KOPT-K1 (cell line): ENCODE measurements around the gene PBX3.
"Not testable (repeated sequence)": the region's sequence is repeated elsewhere in the genome, so short reads cannot be mapped to it uniquely, and the experiment has no call there.

Source experiments
- H3K27ac ChIP-seq: fragments of 200-600 bp; sonication (generic); 2 replicates; pipeline ENCODE4 v1.5.1; 2016; ENCODE audit warnings: antibody characterized with exemption, mild to moderate bottlenecking, low read depth, low read length; ENCODE audit not compliant: poor library complexity, severe bottlenecking
- H3K36me3 ChIP-seq: fragments of 200-600 bp; sonication (generic); 2 replicates; pipeline ENCODE4 v1.5.1; 2017; ENCODE audit warnings: antibody characterized with exemption, mild to moderate bottlenecking, low read length, moderate library complexity; ENCODE audit not compliant: insufficient read depth
- H3K9me3 ChIP-seq: fragments of 200-600 bp; sonication (generic); 2 replicates; pipeline ENCODE4 v1.5.1; 2017; ENCODE audit warnings: antibody characterized with exemption, low read length, mild to moderate bottlenecking; ENCODE audit not compliant: insufficient read depth, poor library complexity, severe bottlenecking

PBX3 gene

GRCh38 chr9:125758986-125759763 lies 12.0 kb downstream of the PBX3 start:
- Histone ChIP-seq H3K27ac (no peak overlapping the region), H3K36me3 (peaks cover 10% of the 10 kb centered on the region), H3K9me3 (no peaks in the 10 kb centered on the region)

GRCh38 chr9:125759764-125760129 lies 12.6 kb downstream of the PBX3 start:
- peaks cover 8% of the 10 kb centered on the region; the same call in 1 of the 2 replicates for H3K36me3 ChIP-seq
- no peaks in the 10 kb centered on the region for H3K9me3 ChIP-seq
- H3K27ac ChIP-seq = no peak overlapping the region

- Histone ChIP-seq H3K36me3 (peaks cover 8% of the 10 kb centered on the region; the same call in 1 of the 2 replicates), H3K27ac (no peak overlapping the region), H3K9me3 (no peaks in the 10 kb centered on the region)
Measured at GRCh38 chr9:125760537-125760936, 13.4 kb downstream of the PBX3 start.

DNA sequence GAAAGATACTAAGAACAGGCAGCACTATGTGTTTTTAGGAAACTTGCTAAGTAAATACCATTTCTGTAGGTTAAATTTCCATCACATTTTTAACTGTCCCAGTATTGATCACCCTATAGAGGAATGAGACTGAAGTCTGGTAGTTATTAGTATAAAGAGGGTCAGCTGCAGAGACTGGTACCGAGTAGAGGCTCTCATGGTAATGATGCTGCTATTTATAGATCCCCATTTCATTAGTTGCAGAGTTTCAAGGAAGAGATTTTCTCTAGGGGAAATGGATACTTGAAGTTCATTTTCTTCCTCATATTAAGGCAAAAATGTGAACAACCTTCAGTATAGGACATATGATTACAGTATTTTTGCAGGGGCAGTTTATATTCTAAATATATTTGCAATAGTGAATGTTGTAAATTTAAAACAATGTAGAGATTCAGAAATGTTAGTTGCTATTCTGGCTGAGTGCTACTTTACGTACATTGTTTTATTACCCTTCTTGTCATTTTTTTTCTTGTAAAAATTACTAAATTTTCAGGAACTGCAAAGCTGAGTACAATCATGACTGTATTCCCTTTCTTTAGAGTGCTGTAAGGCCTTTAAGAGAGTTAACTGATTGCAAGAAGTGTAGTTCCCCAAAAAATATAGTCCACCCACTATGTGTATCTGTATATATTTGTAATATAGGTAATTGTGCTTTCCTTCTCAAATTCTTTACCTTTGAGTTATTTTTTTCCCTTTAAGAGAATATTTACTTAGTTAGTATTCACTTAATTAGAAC lies 14.7 kb downstream of the PBX3 start:
- H3K36me3 ChIP-seq = peaks cover under 1% of the 10 kb centered on the region; the same call in 1 of the 2 replicates

DNA sequence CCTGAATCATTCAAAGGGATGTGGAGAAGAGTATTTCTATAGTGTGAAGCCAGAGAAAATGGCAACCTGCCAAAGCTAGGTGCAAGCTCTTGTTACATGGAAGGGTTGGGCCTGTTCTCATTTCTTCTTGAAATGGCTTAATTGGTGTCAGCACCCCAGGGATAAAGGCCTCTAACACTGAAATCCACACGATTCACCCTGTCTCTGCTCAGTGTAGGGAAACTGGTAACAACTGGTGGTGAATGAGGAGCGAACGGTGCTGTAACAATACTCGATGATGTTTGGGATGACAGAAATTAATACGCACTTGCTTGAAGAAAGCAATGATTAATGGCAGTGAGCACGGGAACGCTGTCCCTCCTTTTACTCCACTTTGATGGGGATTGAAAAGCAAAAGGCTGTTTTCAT lies 16.2 kb downstream of the PBX3 start:
- Histone ChIP-seq H3K27ac (no peak overlapping the region), H3K36me3 (no peaks in the 10 kb centered on the region), H3K9me3 (no peaks in the 10 kb centered on the region)

More for the DNA sequence above, 14.7 kb downstream of the PBX3 start:
- Histone ChIP-seq H3K27ac (no peak overlapping the region), H3K9me3 (no peaks in the 10 kb centered on the region)

GRCh38 chr9:125764198-125764597 lies 17.0 kb downstream of the PBX3 start:
- Histone ChIP-seq H3K27ac (no peak overlapping the region), H3K9me3 (no peaks in the 10 kb centered on the region), H3K36me3 (no peaks in the 10 kb centered on the region)

DNA sequence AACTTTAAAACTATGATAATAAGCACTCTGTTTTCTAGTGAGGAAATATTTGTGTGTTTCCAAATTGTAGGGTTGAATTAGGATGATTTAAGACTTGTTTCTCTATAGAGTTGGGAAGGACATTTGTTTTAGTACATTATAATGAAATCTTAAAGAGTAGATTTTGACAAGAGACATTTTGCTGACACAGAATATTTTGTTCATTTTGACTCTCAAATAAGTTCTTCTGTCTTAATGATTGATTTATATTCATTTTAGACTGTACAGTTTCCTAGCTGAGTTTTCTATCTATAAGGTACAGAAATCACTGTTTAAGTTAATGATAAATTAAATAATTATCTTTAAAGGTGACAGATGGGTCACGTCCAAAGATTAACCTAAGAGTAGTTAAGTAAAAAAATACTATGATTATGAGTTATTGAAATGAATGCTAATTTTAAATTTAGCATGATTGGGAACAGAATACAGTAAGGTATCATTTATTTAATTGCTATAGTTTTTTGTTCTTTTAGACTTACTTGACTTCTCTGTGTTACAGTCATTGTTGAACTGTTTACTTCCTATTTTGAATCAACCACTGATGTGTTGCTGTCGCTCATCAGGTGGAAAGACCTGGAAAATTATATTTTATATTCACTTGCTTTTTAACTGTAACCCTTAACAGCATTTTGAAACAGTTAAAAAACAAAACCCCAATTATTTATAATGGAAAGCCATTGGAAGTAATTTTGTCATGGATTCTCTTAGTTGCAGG lies 19.5 kb downstream of the PBX3 start:
- no peaks in the 10 kb centered on the region for H3K36me3 ChIP-seq
- H3K9me3 ChIP-seq = no peaks in the 10 kb centered on the region

GRCh38 chr9:125767349-125767748 lies 20.2 kb downstream of the PBX3 start:
- H3K27ac ChIP-seq = no peak overlapping the region
- H3K9me3 ChIP-seq = no peaks in the 10 kb centered on the region
- no peaks in the 10 kb centered on the region for H3K36me3 ChIP-seq

More for the DNA sequence above, 19.5 kb downstream of the PBX3 start:
- no peak overlapping the region for H3K27ac ChIP-seq

DNA sequence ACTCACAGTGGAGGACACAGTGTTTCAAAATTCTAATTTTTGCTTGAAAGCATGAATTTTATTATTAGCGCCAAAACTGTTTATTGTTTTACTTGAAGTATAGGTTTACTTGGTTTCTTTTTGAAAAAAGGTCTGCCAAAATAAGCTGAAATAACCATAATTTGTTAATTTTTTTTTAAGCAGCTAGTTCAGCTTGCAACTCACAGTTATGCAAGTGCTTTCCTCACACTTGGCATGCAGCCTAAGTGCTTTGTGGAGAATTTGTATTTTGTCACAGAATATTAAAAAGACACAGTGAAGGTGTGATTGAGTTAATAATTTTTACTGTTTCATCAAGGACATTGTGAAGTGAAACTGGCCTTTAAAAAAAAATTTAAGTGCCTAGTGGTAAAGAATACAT lies 21.6 kb downstream of the PBX3 start:
- H3K9me3 ChIP-seq = no peaks in the 10 kb centered on the region
- no peak overlapping the region for H3K27ac ChIP-seq
- H3K36me3 ChIP-seq = no peaks in the 10 kb centered on the region

DNA sequence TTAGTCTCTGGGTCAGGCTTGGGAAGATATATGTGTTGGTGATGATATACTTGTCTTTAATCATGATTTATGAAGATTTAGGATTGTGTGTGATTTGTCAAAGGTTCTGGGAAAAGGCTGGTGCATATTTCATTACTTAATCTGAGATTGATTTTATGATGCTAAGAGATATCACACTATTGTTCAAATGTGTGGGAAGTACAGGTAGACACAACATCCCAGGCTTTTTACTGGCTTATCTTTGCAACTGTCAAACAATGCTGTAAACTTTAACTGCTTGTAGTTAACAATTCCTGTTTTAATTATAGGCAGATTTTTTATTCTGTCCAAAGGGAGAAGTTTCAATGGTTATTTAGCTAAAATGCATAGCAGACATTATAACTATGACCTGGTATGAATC lies 23.9 kb downstream of the PBX3 start:
- Histone ChIP-seq H3K27ac (no peak overlapping the region), H3K9me3 (peaks cover 5% of the 10 kb centered on the region), H3K36me3 (no peaks in the 10 kb centered on the region)

GRCh38 chr9:125772740-125773139 lies 25.6 kb downstream of the PBX3 start:
- H3K27ac ChIP-seq = no peak overlapping the region
- no peaks in the 10 kb centered on the region for H3K36me3 ChIP-seq
- peaks cover 5% of the 10 kb centered on the region for H3K9me3 ChIP-seq

- Histone ChIP-seq H3K9me3 (peaks cover 5% of the 10 kb centered on the region), H3K27ac (no peak overlapping the region), H3K36me3 (no peaks in the 10 kb centered on the region)
Measured at GRCh38 chr9:125774106-125774505, 26.9 kb downstream of the PBX3 start.

GRCh38 chr9:125776789-125777188 lies 29.6 kb downstream of the PBX3 start:
- peaks cover 11% of the 10 kb centered on the region for H3K9me3 ChIP-seq
- H3K36me3 ChIP-seq, H3K27ac ChIP-seq: not testable (repeated sequence)

GRCh38 chr9:125778538-125779219 lies 31.5 kb downstream of the PBX3 start:
- H3K9me3 ChIP-seq = peaks cover 15% of the 10 kb centered on the region
- H3K36me3 ChIP-seq, H3K27ac ChIP-seq: not testable (repeated sequence)

GRCh38 chr9:125779220-125779565 lies 32.0 kb downstream of the PBX3 start:
- H3K27ac ChIP-seq, H3K36me3 ChIP-seq: not testable (repeated sequence)
- H3K9me3 ChIP-seq = peaks cover 15% of the 10 kb centered on the region
